SK-N-SH (cell line): ENCODE measurements around the gene NCR1. TPM values are rescaled to one million over a fixed set of nuclear protein-coding genes. Genes with fewer than 3 reads are reported as not detected.

ENCODE experiments used
- CTCF ChIA-PET: fragments of 300-600, 350-600 bp; formaldehyde crosslinking; extraction: SDS; loops from one replicate; lab custom pipeline; 2021; lab: Yijun Ruan, JAX
- POLR2A ChIA-PET: fragments of 350-600 bp; sonication (Branson Sonifier 250); formaldehyde crosslinking; extraction: SDS; loops from one replicate; lab custom pipeline; 2020; ENCODE audit warnings: antibody characterized with exemption, inconsistent platforms; lab: Yijun Ruan, JAX
- DNase-seq: peaks from one replicate; pipeline ENCODE4 v3.0.0; 2012
- H2AFZ ChIP-seq: fragments of 200-600 bp; sonication (generic); 2 replicates; pipeline ENCODE4 v1.8.1; 2016; ENCODE audit warnings: antibody characterized with exemption, mild to moderate bottlenecking, low read depth
- H3F3A ChIP-seq: fragments of 200-600 bp; sonication (generic); replicated peaks from 2 replicates; pipeline ENCODE3; 2016; ENCODE audit warnings: antibody characterized with exemption, mild to moderate bottlenecking; ENCODE audit not compliant: insufficient read depth
- H3K27ac ChIP-seq, 2 experiments: fragments of 200-500 bp in 1 of 2; fragments of 200-600 bp in 1 of 2; sonication (Bioruptor generic) in 1 of 2; sonication (generic), shearing (Covaris generic) in 1 of 2; 2 replicates each; pipeline versions ENCODE4 v1.5.1 to v1.6.1; 2014 to 2016; ENCODE audit warnings: low read depth in 2 of 2, inconsistent platforms in 1 of 2, low read length in 1 of 2, mild to moderate bottlenecking in 1 of 2, mixed read lengths in 1 of 2
- H3K27me3 ChIP-seq: fragments of 200-600 bp; sonication (generic), shearing (Covaris generic); 2 replicates; pipeline ENCODE4 v1.6.1; 2016; ENCODE audit warnings: mixed run types; ENCODE audit not compliant: insufficient read depth
- H3K36me3 ChIP-seq, 2 experiments: fragments of 200-500 bp in 1 of 2; fragments of 200-600 bp in 1 of 2; sonication (Bioruptor generic) in 1 of 2; sonication (generic) in 1 of 2; replicated peaks in 1 of 2; 2 replicates each; pipeline versions ENCODE3 to v1.5.1; 2014 to 2016; ENCODE audit warnings: low read length in 1 of 2, mild to moderate bottlenecking in 1 of 2; ENCODE audit not compliant: insufficient read depth in 2 of 2, control insufficient read depth in 1 of 2
- H3K4me1 ChIP-seq, 2 experiments: fragments of 200-500 bp in 1 of 2; fragments of 200-600 bp in 1 of 2; sonication (Bioruptor generic) in 1 of 2; sonication (generic), shearing (Covaris generic) in 1 of 2; 2 replicates each; pipeline versions ENCODE4 v1.5.1 to v1.6.1; 2014 to 2016; ENCODE audit warnings: low read depth in 1 of 2, low read length in 1 of 2, mixed run types in 1 of 2; ENCODE audit not compliant: insufficient read depth in 2 of 2, control insufficient read depth in 1 of 2
- H3K4me2 ChIP-seq: fragments of 200-600 bp; sonication (generic), shearing (Covaris generic); 2 replicates; pipeline ENCODE4 v1.6.1; 2017; ENCODE audit warnings: mixed run types
- H3K4me3 ChIP-seq, 2 experiments: fragments of 200-500 bp in 1 of 2; fragments of 200-600 bp in 1 of 2; sonication (Bioruptor generic) in 1 of 2; sonication (generic), shearing (Covaris generic) in 1 of 2; 2 replicates each; pipeline versions ENCODE4 v1.5.1 to v1.8.1; 2014 to 2016; ENCODE audit warnings: low read depth in 2 of 2, inconsistent platforms in 1 of 2, low read length in 1 of 2, mild to moderate bottlenecking in 1 of 2, mixed read lengths in 1 of 2, moderate library complexity in 1 of 2
- H3K79me2 ChIP-seq: fragments of 200-600 bp; sonication (generic); 2 replicates; pipeline ENCODE4 v1.8.1; 2017; ENCODE audit warnings: mild to moderate bottlenecking; ENCODE audit not compliant: insufficient read depth
- H3K9ac ChIP-seq: fragments of 200-600 bp; sonication (generic); 2 replicates; pipeline ENCODE4 v1.6.1; 2017; ENCODE audit warnings: mixed run types
- H3K9me2 ChIP-seq: fragments of 200-600 bp; sonication (generic); 2 replicates; pipeline ENCODE4 v1.6.1; 2017; ENCODE audit warnings: mixed run types
- H3K9me3 ChIP-seq: fragments of 200-600 bp; sonication (generic); 2 replicates; pipeline ENCODE4 v1.6.1; 2017; ENCODE audit warnings: mixed run types, mild to moderate bottlenecking, moderate library complexity
- H4K20me1 ChIP-seq: fragments of 200-600 bp; sonication (generic); 2 replicates; pipeline ENCODE4 v1.6.1; 2017; ENCODE audit warnings: mild to moderate bottlenecking, mixed run types; ENCODE audit not compliant: insufficient read depth
- CHD2 ChIP-seq: fragments of 150-350 bp; IDR thresholded peaks from 2 replicates; pipeline ENCODE4 v1.6.1; 2018; ENCODE audit warnings: low read length; ENCODE audit not compliant: partially characterized antibody
- EP300 ChIP-seq, 2 experiments: IDR thresholded peaks; 2 replicates each; pipeline versions ENCODE4 v1.4.0 to v1.6.1; 2012; ENCODE audit warnings: borderline replicate concordance in 1 of 2, low read depth in 1 of 2, low read length in 1 of 2
- EZH2phosphoT487 ChIP-seq: fragments of 200-600 bp; sonication (generic); IDR thresholded peaks from 2 replicates; pipeline ENCODE4 v1.6.1; 2017; ENCODE audit warnings: low read depth, mixed run types, mild to moderate bottlenecking, antibody characterized with exemption, moderate library complexity, borderline replicate concordance
- FOXJ3 ChIP-seq: sonication (generic); formaldehyde crosslinking; IDR thresholded peaks from 2 replicates; pipeline ENCODE4 v1.5.1; 2020; ENCODE audit warnings: mild to moderate bottlenecking, missing genetic modification reagents
- FOXM1 ChIP-seq: IDR thresholded peaks from 2 replicates; pipeline ENCODE4 v1.4.0; 2012; ENCODE audit warnings: low read depth, mild to moderate bottlenecking
- GATA2 ChIP-seq: sonication (generic); formaldehyde crosslinking; IDR thresholded peaks from 2 replicates; pipeline ENCODE4 v1.5.0; 2020; ENCODE audit warnings: mild to moderate bottlenecking, missing genetic modification reagents
- MEF2A ChIP-seq: IDR thresholded peaks from 2 replicates; pipeline ENCODE4 v1.4.0; 2012; ENCODE audit warnings: low read depth, borderline replicate concordance
- RAD21 ChIP-seq: IDR thresholded peaks from 2 replicates; pipeline ENCODE4 v1.6.1; 2012; ENCODE audit warnings: mild to moderate bottlenecking, low read length
- RCOR1 ChIP-seq: fragments of 150-350 bp; IDR thresholded peaks from 2 replicates; pipeline ENCODE4 v1.6.1; 2017; ENCODE audit warnings: antibody characterized with exemption, low read length
- RFX5 ChIP-seq: IDR thresholded peaks from 2 replicates; pipeline ENCODE4 v1.6.1; 2012; ENCODE audit warnings: mild to moderate bottlenecking, improper control_type of control experiment, low read length
- TAF1 ChIP-seq: IDR thresholded peaks from 2 replicates; pipeline ENCODE4 v1.6.1; 2012; ENCODE audit warnings: low read depth, mild to moderate bottlenecking, low read length, moderate library complexity, borderline replicate concordance
- TCF12 ChIP-seq: IDR thresholded peaks from 2 replicates; pipeline ENCODE4 v1.4.0; 2012
- WGBS: methylation state at CpG from one replicate; pipeline ENCODE4 v1.1.6; 2017; ENCODE audit warnings: low lambda C conversion rate; 5-methylcytosine and 5-hydroxymethylcytosine counted together
- polyA plus RNA-seq, 3 experiments: library from polyadenylated mRNA; depleted of rRNA; stranded (reverse); fragments of >200 nt; gene quantifications; 2 replicates each; pipeline ENCODE4 v1.2.3, GENCODE V29; 2012
- TF ChIP-seq, protein P1 (sequence below): IDR thresholded peaks from 2 replicates; pipeline ENCODE4 v1.4.0; 2012; ENCODE audit warnings: low read depth
- TF ChIP-seq, protein P2 (sequence below): IDR thresholded peaks from 2 replicates; pipeline ENCODE4; 2012
- TF ChIP-seq, protein P3 (sequence below): fragments of 150-350 bp; IDR thresholded peaks from 2 replicates; pipeline ENCODE4 v1.6.1; 2017; ENCODE audit warnings: antibody characterized with exemption, low read length, low read depth, borderline replicate concordance
- TF ChIP-seq, protein P4 (sequence below): IDR thresholded peaks from 2 replicates; pipeline ENCODE4 v1.4.0; 2012; ENCODE audit warnings: low read depth, borderline replicate concordance
- TF ChIP-seq, protein P5 (sequence below): fragments of 150-350 bp; IDR thresholded peaks from 2 replicates; pipeline ENCODE4 v1.6.1; 2016; ENCODE audit warnings: mild to moderate bottlenecking, low read depth, low read length

The NCR1 gene
- polyA plus RNA-seq, 1 of the 3 experiments (the other 2 are of a cell fraction) = not detected

DNA sequence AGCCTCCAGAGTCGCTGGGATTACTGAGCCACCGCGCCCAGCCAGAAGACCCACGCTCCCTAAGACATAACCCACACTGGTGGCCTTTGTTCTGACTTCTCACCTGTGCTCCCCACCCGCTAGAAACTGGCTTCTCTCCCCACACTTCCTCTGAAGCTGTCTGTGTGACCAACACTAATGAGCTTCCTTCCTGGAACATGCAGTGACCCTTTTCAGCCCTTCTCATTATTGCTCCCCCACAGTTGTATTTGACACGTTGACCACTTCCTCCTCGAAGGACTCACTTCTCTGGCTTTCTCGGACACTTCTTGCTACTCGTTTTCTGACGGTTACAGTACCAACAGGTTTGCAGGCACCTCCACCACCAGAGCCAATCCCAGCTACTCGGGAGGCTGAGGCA is 10.9 kb downstream of the NCR1 start:
- WGBS = 7% methylated on average over 11 of the region's 11 CpGs
- H3K27me3 ChIP-seq = peaks cover 77% of the 10 kb centered on the region
- no peaks in the 10 kb centered on the region for H3K79me2 ChIP-seq
- H3K9me2 ChIP-seq = no peaks in the 10 kb centered on the region
- CTCF ChIA-PET = interaction anchor here (0.8 kb wide), 1 partner anchor 18 kb away, joined by 3 read pairs; no protein-coding TSS in a partner anchor
- no peak overlapping the region for H3K4me2 ChIP-seq
- no peak overlapping the region for H3K4me3 ChIP-seq
- H2AFZ ChIP-seq = no peak overlapping the region
- H3K27ac ChIP-seq = no peak overlapping the region
- TF ChIP-seq, protein P1, sequence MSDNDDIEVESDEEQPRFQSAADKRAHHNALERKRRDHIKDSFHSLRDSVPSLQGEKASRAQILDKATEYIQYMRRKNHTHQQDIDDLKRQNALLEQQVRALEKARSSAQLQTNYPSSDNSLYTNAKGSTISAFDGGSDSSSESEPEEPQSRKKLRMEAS = no peak
- TF ChIP-seq, protein P2, sequence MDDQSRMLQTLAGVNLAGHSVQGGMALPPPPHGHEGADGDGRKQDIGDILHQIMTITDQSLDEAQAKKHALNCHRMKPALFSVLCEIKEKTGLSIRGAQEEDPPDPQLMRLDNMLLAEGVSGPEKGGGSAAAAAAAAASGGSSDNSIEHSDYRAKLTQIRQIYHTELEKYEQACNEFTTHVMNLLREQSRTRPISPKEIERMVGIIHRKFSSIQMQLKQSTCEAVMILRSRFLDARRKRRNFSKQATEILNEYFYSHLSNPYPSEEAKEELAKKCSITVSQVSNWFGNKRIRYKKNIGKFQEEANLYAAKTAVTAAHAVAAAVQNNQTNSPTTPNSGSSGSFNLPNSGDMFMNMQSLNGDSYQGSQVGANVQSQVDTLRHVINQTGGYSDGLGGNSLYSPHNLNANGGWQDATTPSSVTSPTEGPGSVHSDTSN = no peak
- TF ChIP-seq RFX5 (no peak), FOXM1 (no peak), TAF1 (no peak), MEF2A (no peak), EP300 (IDR thresholded peaks at IDR 0.05; ENCODE audit: borderline replicate concordance in 1 of 2, low read depth in 1 of 2, low read length in 1 of 2) (no peak), CHD2 (no peak)
- TF ChIP-seq, protein P3, sequence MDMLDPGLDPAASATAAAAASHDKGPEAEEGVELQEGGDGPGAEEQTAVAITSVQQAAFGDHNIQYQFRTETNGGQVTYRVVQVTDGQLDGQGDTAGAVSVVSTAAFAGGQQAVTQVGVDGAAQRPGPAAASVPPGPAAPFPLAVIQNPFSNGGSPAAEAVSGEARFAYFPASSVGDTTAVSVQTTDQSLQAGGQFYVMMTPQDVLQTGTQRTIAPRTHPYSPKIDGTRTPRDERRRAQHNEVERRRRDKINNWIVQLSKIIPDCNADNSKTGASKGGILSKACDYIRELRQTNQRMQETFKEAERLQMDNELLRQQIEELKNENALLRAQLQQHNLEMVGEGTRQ = no peak
- TF ChIP-seq, protein P4, sequence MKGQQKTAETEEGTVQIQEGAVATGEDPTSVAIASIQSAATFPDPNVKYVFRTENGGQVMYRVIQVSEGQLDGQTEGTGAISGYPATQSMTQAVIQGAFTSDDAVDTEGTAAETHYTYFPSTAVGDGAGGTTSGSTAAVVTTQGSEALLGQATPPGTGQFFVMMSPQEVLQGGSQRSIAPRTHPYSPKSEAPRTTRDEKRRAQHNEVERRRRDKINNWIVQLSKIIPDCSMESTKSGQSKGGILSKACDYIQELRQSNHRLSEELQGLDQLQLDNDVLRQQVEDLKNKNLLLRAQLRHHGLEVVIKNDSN = no peak
- no peak overlapping the region for H3K9ac ChIP-seq
- no peaks in the 10 kb centered on the region for H3K4me1 ChIP-seq
- H3K9me3 ChIP-seq = no peaks in the 10 kb centered on the region
- no peaks in the 10 kb centered on the region for H4K20me1 ChIP-seq
- POLR2A ChIA-PET = no interaction called here
- no peaks in the 10 kb centered on the region for H3F3A ChIP-seq
- DNase-seq = no peak
- no peaks in the 10 kb centered on the region for H3K36me3 ChIP-seq

DNA sequence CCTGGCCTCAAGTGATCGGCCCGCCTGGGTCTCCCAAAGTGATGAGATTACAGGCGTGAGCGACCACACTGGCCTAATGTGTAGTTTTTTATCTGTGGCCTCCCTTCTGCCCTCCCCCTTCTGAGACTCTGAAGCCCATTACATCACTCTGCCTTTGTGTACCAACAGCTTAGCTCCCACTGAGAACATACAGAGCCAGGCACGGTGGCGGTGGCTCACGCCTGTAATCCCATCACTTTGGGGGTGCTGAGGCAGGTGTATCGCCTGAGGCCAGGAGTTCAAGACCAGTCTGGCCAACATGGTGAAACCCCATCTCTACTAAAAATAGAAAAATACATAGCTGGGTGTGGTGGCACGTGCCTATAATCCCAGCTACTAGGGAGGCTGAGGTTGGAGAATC is 12.6 kb downstream of the NCR1 start:
- no peak for DNase-seq
- H3K27ac ChIP-seq = no peak overlapping the region
- H3K79me2 ChIP-seq = no peaks in the 10 kb centered on the region
- no peak overlapping the region for H2AFZ ChIP-seq
- H3K4me3 ChIP-seq = no peak overlapping the region
- H3K36me3 ChIP-seq = no peaks in the 10 kb centered on the region
- H3K9me3 ChIP-seq = no peaks in the 10 kb centered on the region
- H3K27me3 ChIP-seq = peaks cover 78% of the 10 kb centered on the region
- POLR2A ChIA-PET = no interaction called here
- WGBS = 18% methylated on average over 9 of the region's 9 CpGs
- H3K4me2 ChIP-seq = no peak overlapping the region
- no peaks in the 10 kb centered on the region for H3K9me2 ChIP-seq
- H3K9ac ChIP-seq = no peak overlapping the region
- no peaks in the 10 kb centered on the region for H4K20me1 ChIP-seq
- H3K4me1 ChIP-seq = no peaks in the 10 kb centered on the region
- CTCF ChIA-PET = interaction anchor here (0.6 to 0.8 kb wide), 3 partner anchors 11 to 1146 kb away, joined by 3 read pairs; no protein-coding TSS in a partner anchor
- no peaks in the 10 kb centered on the region for H3F3A ChIP-seq
- TF ChIP-seq EZH2phosphoT487 = no peak
- TF ChIP-seq RAD21 = no peak
- TF ChIP-seq EP300 (IDR thresholded peaks at IDR 0.05; ENCODE audit: borderline replicate concordance in 1 of 2, low read depth in 1 of 2, low read length in 1 of 2) = no peak
- TF ChIP-seq GATA2 (CRISPR knock-in tag) = no peak
- no peak for TF ChIP-seq FOXM1
- TF ChIP-seq TCF12 = no peak
- TF ChIP-seq, protein P4 = no peak
- TF ChIP-seq, protein P5, sequence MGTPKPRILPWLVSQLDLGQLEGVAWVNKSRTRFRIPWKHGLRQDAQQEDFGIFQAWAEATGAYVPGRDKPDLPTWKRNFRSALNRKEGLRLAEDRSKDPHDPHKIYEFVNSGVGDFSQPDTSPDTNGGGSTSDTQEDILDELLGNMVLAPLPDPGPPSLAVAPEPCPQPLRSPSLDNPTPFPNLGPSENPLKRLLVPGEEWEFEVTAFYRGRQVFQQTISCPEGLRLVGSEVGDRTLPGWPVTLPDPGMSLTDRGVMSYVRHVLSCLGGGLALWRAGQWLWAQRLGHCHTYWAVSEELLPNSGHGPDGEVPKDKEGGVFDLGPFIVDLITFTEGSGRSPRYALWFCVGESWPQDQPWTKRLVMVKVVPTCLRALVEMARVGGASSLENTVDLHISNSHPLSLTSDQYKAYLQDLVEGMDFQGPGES = no peak
- TF ChIP-seq, protein P3 = no peak
- no peak for TF ChIP-seq RCOR1
- no peak for TF ChIP-seq FOXJ3 (CRISPR knock-in tag)
